ENCODE data around the gene CST11.

Gene CST11

DNA sequence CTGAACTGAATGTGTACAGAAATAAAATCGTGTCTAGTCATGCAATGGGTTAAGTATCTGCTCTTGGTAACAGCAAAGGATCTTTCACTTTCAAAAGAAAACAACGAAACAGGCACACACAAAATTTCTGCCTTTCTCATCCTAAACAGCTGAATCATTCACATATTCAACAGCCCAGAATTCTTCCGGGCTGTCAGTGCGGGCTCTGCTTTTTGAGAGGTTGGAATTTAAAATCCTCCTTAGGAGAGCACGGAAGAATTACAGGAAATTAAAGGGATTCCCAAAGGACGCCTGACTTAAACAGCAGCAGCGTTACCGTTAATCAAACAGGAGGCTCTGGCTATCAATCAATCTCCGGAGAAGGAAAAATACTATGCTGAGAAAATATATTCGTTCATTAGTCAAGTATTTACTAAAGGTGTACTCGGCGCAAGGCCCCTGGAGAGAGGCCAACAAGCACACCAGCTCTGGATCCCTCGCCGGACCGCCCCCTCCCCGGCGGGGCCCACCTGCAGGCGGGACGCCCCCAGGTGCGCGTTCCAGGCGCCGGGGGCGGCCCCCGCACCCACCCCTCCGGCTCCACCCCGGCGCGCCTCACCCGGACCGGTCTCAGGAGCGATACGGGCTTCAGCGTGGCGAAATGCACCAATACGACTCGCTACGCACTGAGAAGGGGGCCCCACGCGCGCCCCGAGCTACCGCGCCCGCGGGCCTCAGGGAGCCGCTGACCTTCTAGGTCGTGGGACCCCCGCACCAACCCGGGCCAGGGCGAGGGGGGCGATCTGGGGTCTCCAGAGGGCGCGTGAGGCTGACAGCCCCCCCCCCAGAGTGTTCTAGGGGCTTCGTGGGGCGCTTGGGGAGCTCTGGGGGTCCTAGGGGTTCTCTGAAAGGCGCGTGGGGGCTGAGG, 32.4 kb downstream of the CST11 start:
- peak in 3 of 14 donors; percentile 24 to 43 (median 29) for DNase-seq

DNA sequence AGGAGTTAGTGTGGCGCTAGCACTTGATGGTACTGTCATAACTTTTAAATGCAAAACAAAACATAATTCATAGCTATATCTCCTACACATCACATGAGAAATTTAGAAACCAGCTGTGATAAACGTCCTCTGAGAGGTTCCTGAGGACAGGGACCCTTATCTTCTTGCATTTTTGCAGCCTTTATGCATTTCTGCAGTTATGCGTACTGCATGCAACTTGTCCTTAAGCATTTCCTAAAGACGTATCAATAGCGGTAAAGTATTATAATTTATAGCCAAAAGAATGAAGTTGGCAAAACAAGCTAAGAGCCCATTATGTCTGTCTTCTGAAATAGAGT, 33.0 kb downstream of the CST11 start:
- DNase-seq: no peak

DNA sequence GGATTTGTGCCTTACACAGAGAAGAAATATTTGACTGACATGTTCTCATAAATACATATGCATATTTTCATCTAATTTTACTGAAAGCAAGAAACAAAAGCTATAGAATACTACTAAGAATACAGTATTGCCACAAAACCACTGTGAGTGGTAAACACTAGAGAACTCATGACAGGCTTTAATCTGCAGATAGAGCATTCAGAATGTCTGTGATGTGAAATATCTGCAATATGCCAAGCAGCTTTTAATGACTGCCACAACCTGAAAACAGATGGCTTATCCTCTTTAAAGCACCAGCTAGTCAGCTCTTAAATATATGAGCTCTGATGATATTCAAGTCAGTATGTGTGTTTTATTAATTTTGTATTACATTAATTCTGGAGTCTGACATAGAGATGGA, 34.8 kb downstream of the CST11 start:
- DNase-seq: no peak

DNA sequence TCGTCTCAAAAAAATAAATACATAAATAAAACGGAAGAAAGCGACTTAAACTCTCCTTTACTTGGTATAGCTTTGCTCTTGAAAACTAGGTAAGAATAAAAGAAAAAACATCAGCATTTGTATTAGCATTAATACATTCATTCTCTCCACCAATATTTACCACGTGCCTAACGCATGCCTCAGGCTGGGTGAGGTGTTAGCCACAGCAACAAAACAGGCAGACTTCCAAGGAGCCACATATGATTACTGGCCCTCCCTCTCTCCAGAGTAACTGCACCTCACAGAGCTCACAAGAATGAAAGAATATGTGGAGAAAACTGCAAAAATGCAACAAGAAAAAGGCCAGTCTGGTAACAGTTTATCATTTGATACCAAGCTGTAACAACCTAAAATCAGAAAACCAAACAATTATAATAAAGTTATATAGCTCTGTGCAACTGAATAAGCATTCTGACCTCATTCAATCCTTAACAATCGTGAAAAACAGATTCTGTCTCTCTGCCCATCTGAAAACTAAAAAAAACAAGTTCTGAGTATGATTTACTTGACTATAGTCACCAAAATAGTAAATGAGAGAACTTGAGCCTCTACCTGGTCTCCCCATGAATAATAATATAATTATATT, 36.6 kb downstream of the CST11 start:
- no peak for DNase-seq

DNA sequence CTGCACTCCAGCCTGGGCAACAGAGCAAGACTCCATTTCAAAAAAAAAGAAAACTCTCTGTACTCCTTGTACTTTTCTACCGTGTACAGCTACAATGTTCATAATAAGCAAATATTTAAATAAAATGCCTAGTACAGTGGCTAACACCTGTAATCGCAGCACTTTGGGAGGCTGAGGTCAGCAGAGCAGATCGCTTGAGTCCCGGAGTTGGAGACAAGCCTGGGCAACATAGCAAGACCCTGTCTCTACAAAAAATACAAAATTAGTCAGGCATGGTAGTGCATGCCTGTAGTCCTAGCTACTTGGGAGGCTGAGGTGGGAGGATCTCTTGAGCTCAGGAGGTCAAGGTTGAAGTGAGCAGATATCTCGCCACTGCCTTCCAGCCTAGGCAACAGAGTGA, 37.1 kb downstream of the CST11 start:
- DNase-seq: no peak

DNA sequence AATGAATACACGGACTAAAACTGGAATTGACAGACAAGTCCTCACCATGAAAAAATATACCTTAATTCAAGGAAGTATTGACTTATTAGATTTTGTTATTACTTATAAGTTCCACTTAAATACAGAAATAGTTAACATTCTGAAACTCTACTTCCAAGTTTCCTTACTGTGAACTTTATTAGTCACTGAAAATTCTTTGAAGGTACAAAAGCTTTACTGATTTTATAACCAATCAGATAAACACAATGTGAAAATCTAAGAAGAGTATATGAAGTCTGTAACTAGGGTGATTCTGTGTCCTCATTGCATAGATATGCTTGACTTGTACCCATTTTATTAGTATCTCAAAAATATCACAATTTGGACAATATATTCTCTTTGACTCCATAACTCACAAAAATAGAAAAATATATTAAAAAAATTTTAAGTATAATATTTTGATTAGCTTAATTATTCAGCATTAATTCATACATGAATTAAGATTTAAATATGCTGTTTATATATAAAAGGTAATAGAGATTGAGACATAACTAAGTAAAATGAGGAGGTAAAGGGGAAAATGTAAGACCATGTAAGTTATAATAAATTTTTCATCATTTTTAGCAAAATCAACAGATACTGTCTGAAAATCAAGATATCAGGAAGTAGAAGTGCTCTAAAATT, 38.0 kb downstream of the CST11 start:
- DNase-seq: no peak

DNA sequence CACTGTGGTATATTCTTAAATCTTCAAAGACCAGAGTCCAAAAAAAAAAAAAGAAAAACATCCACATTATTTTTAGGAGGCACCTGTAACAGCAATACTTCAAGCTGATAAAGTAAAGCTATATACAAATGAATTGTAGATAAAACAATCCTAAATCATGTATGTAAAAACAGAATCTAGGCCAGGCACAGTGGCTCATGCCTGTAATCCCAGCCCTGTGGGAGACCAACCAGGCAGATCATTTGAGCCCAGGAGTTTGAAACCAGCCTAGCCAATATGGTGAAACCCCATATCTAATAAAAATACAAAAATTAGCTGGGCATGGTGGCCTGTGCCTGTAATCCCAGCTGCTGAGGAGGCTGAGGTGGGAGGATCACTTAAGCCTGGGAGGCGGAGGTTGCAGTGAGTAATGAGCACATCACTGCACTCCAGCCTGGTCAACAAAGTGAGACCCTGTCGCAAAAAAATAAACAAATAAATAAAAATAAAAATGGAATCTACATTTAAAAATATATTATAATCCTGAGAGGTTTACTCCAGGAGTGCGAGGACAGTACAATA, 38.7 kb downstream of the CST11 start:
- no peak for DNase-seq

DNA sequence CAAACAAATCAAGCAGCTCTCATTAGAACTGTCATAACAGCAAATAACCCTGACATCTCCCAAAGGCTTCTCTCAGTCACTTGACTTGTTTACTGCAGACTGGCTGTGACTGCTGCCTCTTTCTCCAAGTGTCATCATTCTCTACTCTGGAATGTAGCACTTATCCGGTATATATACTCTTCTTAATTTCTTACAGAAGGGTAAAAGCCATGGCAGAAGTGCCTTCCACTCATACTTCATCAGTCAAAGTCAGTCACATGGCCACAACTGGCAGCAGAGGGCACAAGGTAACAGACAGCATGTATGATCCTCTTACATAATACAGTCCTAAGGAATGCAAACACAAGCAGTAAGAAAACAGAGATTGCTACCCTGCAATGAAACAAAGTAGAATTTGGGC, 40.6 kb downstream of the CST11 start:
- DNase-seq: peak in 1 of 14 donors; percentile 8

DNA sequence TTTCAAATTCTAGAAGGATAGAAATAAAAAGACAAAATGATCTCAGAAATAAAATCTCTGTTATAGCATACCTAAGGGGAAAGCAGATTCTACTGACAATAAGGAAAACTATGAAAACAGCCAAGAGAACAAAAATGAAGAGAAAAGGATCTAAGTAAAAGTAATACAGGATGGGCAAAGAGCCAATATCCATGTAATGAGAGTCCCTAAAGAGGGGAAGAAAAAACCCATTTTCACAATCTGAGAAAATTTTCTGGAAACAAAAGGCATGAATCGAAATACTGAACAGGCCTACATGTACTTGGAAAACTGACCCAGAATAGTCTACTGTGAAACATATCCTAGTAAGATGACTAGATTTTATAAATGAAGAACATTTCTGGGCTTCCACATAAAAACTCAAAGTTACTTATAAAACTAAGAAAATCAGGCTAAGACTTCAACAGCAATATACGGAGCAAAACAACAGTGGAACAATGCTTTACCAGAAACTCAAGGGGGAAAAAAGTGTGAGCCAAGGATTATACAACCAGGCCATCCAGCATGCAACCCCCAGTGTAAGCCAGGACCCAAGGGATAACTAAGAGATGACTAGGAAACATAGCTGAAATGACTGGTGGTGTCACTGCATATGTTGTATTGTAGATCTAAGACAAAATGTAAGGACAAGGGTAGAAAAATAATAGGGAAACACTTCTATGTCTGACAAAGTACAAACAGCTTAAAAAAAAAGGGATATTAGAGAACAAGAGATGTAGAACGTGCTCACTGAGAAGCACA, 41.6 kb downstream of the CST11 start:
- DNase-seq: no peak

DNA sequence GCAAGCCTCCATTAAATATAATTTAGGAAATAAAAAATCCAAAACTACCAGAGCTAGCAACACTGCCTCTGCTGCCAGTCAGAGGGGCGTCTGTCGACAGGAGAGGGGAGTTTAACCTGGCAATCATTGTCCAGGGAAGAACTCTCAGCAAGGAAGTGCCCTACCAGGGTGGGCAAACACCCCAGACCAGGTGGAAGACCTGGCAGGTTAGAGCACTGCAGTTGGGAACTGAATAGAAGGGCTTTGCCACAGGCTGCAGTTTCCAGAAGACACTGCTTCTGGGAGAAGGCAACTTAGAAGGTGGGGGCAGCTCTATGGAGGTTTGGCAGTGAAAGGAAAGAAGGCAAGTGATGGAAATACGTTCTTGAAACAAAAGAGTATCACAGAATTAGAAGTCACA, 42.9 kb downstream of the CST11 start:
- DNase-seq: no peak

DNA sequence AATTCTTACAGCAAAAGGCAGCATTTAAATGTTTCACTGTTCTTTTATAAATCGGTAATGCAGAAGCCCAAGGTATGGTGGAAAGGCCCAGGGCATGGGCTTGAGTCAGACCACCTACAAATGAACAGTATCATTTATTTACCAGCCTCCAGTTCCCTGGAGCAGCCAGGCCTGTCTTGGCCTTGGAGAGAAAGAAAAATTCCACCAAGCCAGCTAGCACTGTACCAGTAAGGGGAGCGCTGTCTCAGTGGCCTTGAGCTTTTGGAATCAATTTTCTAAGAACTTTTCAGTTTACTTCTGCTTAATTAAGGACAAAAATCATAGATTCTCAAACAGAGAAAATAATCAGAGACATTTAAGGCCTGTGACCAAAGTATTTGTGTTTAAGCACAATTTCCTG, 43.7 kb downstream of the CST11 start:
- DNase-seq: no peak

DNA sequence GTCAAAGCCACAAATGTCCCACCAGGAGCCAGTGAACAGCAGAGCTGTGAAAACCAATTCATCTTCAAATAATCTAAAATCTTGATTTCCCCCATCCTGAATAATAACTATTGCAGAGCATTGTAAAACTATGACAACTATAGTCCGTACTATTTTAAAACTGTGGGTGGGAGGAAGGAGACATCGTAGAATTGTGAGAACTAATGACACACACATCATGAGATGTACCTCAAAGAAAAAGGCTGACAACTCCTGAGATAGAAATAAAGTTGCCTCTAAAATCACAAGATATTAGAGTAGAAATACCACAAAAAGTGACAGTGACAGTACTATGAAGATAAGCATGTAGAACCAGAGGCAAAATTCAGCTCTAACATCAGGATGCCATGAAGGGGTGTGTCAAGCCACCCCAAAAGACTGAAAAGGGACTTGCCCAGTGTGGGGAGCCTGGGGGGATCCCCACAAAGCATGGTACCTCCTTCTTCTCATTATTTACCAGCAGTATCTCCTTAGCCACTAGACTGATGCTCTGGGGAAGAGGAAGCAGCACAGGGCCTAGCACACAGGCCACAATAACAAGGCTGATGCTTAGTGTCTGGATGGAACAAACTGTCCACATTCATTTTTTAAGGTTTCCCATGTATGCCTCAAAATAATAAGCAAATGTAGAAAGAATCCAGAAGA, 44.8 kb downstream of the CST11 start:
- no peak for DNase-seq

DNA sequence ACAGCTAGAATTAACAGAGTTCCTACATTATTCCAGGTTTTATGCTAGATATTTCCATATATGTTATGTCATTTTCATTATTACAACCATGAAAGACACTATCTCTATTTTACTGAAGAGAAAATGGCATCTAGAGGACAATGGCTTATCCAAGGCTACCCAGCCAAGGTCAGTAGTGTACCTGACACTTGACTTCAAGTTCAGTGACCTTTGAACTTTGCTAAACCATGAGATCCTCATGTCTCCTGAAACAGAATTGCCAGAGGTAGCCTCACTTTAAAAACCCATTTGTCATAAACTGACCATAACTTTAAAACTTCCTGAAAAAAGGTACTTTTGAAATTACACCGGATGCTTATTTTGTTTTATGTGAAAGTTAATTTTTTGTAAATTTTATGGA, 45.8 kb downstream of the CST11 start:
- no peak for DNase-seq

DNA sequence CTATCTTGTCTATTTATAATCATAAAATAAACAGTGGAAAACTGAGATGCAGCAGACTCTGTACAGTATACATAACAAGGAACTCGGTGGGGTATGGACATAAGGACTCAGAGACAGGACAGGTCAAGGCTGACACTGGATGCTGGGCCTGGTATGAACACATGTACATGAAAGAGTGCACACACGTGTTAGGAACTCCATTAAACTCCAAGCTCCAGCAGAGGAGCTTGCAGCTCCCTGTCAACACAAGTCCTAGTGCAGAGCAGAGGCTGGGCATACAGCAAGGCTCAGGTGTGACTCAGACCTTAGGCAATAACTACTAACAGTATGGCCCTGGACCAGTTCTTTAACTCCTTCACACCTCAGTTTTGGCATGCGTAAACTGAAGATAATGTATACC, 48.5 kb downstream of the CST11 start:
- DNase-seq: no peak

DNA sequence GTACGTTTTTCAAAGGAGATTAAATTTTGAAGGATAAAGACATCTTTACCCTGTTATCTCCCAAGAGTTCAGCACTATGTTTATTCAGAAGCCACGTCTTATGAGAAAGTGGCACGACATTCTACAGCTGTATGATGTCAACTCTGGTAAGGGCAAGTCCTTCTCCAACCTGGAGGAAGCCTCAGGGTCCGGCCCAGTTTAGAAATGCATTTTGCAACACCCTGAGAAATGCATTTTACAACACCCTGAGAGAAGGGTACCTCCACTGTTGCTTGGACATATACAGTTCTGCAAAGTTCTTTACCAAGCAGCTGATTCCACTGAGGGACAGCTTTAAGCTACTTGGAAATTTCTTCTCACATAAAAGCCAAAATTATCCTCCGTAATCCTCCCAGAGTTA, 48.9 kb downstream of the CST11 start:
- no peak for DNase-seq

DNA sequence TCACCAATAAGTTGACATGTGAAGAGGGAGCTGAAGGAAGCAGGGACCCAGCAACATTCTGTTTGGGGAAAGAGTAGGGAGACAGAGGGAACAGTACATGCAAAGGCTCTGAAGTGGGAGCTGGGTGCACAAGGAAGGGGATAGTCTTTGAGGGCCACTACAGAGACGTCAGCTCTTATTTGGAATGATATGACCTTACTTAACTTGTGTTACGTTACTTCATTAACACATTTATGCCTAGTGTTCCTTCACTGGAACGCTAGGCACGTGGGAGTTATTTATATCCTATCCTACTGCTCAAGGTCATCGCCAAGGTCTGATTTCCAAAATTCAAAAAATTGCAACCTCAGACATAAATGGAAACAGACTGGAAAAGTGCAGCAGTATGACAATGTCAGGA, 51.6 kb downstream of the CST11 start:
- no peak for DNase-seq

All from C1 segment of cervical spinal cord (tissue), 14 donors.